Activated T-cell treated with anti-CD3 and anti-CD28 coated beads, Interleukin-2, amount 50 U/mL, for 4 hours (primary cell): Measurements from ENCODE around the gene ZCCHC7. TPM values are rescaled to one million over a fixed set of nuclear protein-coding genes. Genes with fewer than 3 reads are reported as not detected.
A peak's percentile ranks its signal among the peaks of the same experiment; 100 is the strongest.
"Not testable (repeated sequence)": the region's sequence is repeated elsewhere in the genome, so short reads cannot be mapped to it uniquely, and the experiment has no call there.

Experiments
- ATAC-seq, 2 donors: fragments of 200-7000 bp; cut with Tn5 transposase; one replicate each; pipeline ENCODE4 v1.10.0; 2021
- DNase-seq: peaks from one replicate; pipeline ENCODE4 v3.0.0-alpha.2; 2020
- H3K27me3 Mint-ChIP-seq: one replicate; pipeline ENCODE4 v1.8.0; 2021; ENCODE audit warnings: low read depth, mixed read lengths
- H3K36me3 Mint-ChIP-seq: one replicate; pipeline ENCODE4 v1.8.0; 2022; ENCODE audit warnings: mixed read lengths; ENCODE audit not compliant: insufficient read depth
- H3K4me1 Mint-ChIP-seq: one replicate; pipeline ENCODE4 v1.8.0; 2021; ENCODE audit warnings: low read depth, mixed read lengths
- H3K4me3 Mint-ChIP-seq: one replicate; pipeline ENCODE4 v1.8.0; 2021; ENCODE audit warnings: mild to moderate bottlenecking, moderate library complexity, mixed read lengths
- H3K9me3 Mint-ChIP-seq: one replicate; pipeline ENCODE4 v1.8.0; 2021; ENCODE audit warnings: mixed read lengths
- total RNA-seq, 3 donors: library from RNA; stranded (reverse); gene quantifications; one replicate each; pipeline ENCODE4 v1.2.1, GENCODE V29; 2021

Gene ZCCHC7
- total RNA-seq, 3 donors from 2014 or later = 23.6 to 25.6 (median 24.8) TPM

DNA sequence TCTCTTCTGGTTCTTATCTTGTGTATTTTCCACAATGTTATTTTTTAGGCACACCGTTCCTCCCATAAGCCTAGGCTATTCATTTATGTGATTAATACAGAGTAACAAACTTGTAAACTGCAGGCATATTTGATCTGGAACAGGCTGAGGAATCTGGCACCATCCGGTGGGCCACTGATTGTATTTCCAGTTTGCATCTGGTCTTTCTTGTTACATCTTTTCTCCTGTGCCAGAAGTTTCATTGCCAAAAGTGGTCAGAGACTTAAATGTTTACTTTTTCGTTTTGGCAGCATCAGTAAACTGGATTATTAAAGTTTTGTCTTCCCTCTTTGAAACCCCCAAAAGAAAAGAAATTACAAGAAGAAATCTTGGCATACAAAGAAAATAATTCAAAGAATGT is 17.9 kb upstream of the ZCCHC7 start:
- no peak for DNase-seq
- no peak for ATAC-seq
- Mint-ChIP-seq H3K36me3 (no peaks in the 10 kb centered on the region), H3K4me1 (peaks cover 13% of the 10 kb centered on the region), H3K9me3 (no peaks in the 10 kb centered on the region), H3K4me3 (no peak overlapping the region), H3K27me3 (no peaks in the 10 kb centered on the region)

DNA sequence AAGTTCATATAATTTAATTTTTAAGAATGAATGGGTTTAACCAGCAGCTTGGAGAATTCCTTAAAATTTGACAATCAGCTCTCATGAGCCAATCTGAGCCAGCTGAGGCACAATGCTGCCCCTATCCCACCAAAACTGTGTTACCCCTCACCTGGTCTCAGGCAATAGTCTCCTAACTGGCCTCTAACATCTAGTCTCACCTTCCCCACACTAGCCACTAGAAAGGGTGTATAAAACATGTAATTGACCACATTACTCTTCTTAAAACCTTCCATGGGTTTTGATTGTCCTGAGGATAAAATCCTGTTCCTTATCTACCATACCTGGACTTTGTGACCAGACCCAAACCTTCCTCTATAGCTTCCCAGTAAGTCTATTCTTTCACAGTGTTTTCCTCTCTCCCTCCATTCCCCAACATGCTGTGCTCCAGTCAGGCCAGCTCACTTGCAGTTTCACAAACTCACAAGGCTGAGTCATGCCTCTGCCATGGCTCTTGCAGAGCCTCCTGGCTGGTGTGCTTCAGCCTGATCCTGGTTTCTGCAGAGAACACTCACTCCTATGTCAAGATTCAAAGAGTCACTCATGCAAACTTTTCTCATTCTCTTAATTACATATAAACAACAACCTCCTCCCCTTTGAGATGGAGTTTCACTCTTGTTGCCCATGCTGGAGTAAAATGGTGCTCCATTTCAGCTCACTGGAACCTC is 16.0 kb upstream of the ZCCHC7 start:
- ATAC-seq (peak; percentile 72 to 84), DNase-seq (no peak)
- H3K9me3 Mint-ChIP-seq = no peaks in the 10 kb centered on the region
- H3K27me3 Mint-ChIP-seq = no peaks in the 10 kb centered on the region
- peaks cover 20% of the 10 kb centered on the region for H3K4me1 Mint-ChIP-seq
- no peak overlapping the region for H3K4me3 Mint-ChIP-seq
- H3K36me3 Mint-ChIP-seq = no peaks in the 10 kb centered on the region

DNA sequence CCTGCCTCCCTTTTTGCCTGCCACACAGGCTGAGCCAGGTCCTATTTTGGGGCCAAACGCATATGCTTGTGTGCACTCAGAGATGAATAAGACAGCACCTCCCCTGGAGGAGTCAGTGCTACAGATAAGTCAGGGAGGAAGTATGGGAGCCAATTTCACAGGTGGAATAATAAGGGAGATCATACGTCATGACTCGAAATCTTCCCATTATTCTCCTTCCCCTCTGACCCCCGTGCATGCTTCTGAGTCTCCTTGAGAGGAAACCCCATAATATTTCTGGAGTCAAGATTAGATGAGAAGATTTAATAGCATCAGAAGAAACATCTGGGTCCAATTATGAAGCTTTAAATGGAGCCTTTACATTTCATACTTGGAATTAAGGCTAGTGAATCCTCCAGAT is 15.1 kb upstream of the ZCCHC7 start:
- no peak for ATAC-seq
- Mint-ChIP-seq H3K27me3 (no peaks in the 10 kb centered on the region), H3K4me3 (no peak overlapping the region), H3K9me3 (no peaks in the 10 kb centered on the region), H3K36me3 (no peaks in the 10 kb centered on the region), H3K4me1 (peaks cover 20% of the 10 kb centered on the region)
- no peak for DNase-seq

DNA sequence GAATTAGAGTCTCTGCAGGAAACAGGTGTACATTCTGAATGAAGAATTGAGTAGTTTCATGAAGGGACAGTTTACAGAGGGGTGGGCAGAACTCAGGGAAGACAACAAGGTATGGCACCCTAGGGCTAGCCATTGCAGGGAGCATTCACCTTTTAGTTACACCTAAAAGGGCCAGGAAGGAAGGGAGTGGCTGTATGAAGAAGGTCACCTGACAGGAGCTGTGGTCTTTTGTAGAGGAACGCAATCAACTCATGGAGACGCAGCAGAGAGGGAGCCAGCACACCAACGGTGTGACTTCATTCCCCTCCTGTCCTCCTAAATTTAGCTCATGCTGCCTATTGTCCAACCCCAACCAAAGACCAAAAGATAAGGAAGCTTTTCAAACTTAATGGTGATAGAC is 12.7 kb upstream of the ZCCHC7 start:
- H3K4me1 Mint-ChIP-seq = peaks cover 20% of the 10 kb centered on the region
- H3K36me3 Mint-ChIP-seq = no peaks in the 10 kb centered on the region
- no peaks in the 10 kb centered on the region for H3K27me3 Mint-ChIP-seq
- ATAC-seq (no peak), DNase-seq (no peak)
- H3K9me3 Mint-ChIP-seq = no peaks in the 10 kb centered on the region
- no peak overlapping the region for H3K4me3 Mint-ChIP-seq

DNA sequence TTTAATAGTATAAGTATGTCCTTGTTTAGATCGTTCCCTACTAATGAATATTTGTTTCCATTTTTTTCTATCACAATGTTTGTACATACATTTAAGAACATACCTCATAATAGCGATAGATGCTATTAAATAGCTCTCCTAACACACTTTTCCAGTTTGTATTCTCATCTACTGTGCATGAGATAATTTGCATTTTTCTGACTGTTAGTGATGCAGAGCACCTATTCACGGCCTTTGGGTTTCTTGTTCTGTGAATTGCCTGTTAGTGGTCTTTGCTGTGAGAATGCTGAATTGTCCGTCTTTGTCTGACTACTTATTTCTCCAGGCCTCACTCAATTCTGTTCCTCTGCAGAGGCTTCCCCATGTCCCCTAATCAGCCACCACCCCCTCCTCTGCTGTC is 5.9 kb upstream of the ZCCHC7 start:
- not testable (repeated sequence) for H3K9me3 Mint-ChIP-seq, H3K36me3 Mint-ChIP-seq, H3K27me3 Mint-ChIP-seq, H3K4me1 Mint-ChIP-seq, H3K4me3 Mint-ChIP-seq, ATAC-seq, DNase-seq

DNA sequence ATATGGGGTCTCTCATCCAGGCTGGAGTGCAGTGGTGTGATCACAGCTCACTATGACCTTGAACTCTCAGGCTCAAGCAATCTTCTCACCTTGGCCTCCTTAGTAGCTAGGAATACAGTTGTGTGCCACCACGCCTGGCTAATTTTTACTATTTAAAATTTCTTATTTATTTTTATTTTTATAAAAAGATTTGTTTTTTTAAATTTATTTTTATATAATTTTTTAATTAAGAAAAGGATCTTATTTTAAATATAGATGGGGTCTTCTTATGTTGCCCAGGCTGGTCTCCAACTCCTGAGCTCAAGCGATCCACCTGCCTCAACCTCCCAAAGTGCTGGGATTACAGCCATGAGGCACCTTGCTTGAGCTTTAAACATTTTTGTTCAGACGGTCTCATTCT is 2.4 kb upstream of the ZCCHC7 start:
- no peak overlapping the region for H3K4me3 Mint-ChIP-seq

DNA sequence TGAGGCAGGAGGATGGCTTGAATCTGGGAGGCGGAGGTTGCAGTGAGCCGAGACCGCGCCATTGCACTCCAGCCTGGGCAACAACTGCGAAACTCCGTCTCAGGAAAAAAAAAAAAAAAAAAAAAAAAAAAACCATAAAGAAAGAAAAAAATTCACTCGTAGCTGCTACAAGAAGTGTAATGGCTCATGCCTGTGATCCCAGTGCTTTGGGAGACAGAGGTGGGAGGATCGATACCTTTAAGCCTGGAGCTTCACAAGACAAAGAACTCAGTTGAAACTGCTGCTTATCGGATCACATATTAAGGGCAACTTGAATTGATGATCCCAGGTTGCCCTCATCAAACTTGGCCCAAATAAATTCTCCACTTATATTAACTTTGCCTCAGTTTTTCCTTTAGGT is 1.0 kb upstream of the ZCCHC7 start:
- peak overlapping the region; percentile 92 for H3K4me3 Mint-ChIP-seq
- H3K36me3 Mint-ChIP-seq = peaks cover 10% of the 10 kb centered on the region
- H3K27me3 Mint-ChIP-seq = no peaks in the 10 kb centered on the region

More for the DNA sequence above, 2.4 kb upstream of the ZCCHC7 start:
- no peak for ATAC-seq
- DNase-seq = no peak
- Mint-ChIP-seq H3K4me1 (peaks cover 22% of the 10 kb centered on the region), H3K27me3 (no peaks in the 10 kb centered on the region), H3K36me3 (peaks cover 10% of the 10 kb centered on the region), H3K9me3 (no peaks in the 10 kb centered on the region)

DNA sequence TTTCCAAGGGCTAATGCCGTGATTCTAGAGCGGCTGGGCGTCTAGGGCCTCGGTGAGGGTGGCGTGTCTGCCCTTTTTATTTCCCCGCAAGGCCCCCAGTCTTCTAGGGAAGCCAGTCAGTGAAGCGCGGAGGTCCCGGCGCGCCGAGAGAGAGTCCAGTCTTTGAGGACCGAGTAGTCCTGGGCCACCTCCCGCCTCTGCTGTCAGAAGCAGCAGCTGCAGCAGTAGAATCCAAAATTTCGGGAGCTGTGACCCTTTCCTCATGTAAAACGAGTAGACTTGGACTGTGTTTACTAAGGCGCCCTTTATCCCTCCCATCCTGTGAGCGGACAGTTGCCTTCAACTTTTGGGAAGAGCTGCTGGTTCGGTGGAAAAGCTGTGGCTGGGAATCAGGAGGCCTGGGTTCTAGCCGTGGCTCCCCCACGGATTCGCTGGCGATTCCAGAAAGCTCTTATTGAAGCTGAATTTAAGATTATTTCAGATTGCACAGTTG is 515 bp downstream of the ZCCHC7 start:
- peaks cover 11% of the 10 kb centered on the region for H3K36me3 Mint-ChIP-seq
- H3K4me1 Mint-ChIP-seq = peaks cover 33% of the 10 kb centered on the region
- not testable (repeated sequence) for H3K27me3 Mint-ChIP-seq, H3K9me3 Mint-ChIP-seq, DNase-seq
- peak; percentile 16 to 20 for ATAC-seq
- H3K4me3 Mint-ChIP-seq = peak overlapping the region; percentile 92

More for the DNA sequence above, 1.0 kb upstream of the ZCCHC7 start:
- ATAC-seq = no peak
- no peak for DNase-seq
- Mint-ChIP-seq H3K4me1 (peaks cover 31% of the 10 kb centered on the region), H3K9me3 (no peaks in the 10 kb centered on the region)

DNA sequence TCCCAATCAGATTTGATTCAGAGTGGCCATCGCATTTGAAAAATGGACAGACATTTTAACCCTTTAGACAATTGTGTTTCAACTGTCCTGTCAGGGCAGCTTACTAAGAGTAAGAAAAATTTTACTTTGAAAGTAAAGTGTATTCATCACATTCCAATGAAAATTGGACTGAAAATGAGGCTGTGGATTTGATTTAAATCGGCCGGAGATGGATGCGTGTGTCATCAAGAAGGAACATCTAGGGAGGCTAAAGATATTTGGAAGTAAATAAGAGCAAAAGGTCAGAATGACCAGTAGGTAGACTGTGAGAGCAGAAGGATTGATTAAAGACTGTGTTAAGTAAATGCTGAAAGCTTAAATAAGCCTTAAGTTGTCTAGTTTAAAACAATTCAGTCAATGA is 1.5 kb downstream of the ZCCHC7 start:
- H3K9me3 Mint-ChIP-seq = no peaks in the 10 kb centered on the region
- no peak for ATAC-seq

DNA sequence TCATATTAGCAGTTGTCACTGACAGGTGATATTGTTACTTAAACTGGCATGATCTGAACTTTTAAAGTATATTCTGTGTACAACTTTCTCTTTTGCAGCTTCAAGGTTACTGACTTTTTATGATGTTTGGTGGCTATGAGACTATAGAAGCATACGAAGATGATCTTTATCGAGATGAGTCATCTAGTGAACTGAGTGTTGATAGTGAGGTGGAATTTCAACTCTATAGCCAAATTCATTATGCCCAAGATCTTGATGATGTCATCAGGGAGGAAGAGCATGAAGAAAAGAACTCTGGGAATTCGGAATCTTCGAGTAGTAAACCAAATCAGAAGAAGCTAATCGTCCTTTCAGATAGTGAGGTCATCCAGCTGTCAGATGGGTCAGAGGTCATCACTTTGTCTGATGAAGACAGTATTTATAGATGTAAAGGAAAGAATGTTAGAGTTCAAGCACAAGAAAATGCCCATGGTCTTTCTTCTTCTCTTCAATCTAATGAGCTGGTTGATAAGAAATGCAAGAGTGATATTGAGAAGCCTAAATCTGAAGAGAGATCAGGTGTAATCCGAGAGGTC is 5.9 kb downstream of the ZCCHC7 start:
- DNase-seq (no peak), ATAC-seq (peak; percentile 46 to 59)
- Mint-ChIP-seq H3K4me1 (peaks cover 29% of the 10 kb centered on the region), H3K9me3 (no peaks in the 10 kb centered on the region), H3K36me3 (peaks cover 14% of the 10 kb centered on the region), H3K27me3 (no peaks in the 10 kb centered on the region), H3K4me3 (no peak overlapping the region)

More for the DNA sequence above, 1.5 kb downstream of the ZCCHC7 start:
- Mint-ChIP-seq H3K36me3 (peaks cover 11% of the 10 kb centered on the region), H3K4me1 (peaks cover 33% of the 10 kb centered on the region), H3K27me3 (no peaks in the 10 kb centered on the region), H3K4me3 (peak overlapping the region; percentile 92)
- no peak for DNase-seq

DNA sequence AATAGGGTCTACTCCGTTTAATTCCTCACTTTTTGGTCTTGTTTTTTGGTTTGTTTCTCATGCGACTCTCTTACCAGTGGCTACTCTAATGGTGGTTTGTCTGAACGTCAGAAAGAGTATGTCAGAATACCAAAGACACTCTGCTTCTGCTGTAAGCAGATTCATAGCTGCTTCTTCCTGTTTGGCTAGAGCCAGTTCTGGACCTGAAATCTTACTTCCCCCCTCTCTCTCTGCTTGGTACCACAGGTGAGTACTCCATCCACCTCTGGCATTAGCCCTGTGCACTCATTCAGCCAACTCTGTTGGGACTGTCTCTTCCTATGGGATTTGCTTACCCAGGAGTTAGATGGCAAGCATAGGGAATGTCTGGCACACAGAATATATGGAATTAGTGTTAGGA is 6.6 kb downstream of the ZCCHC7 start:
- H3K36me3 Mint-ChIP-seq = peaks cover 16% of the 10 kb centered on the region
- no peak overlapping the region for H3K4me3 Mint-ChIP-seq
- no peaks in the 10 kb centered on the region for H3K9me3 Mint-ChIP-seq
- no peak for ATAC-seq
- no peak for DNase-seq
- no peaks in the 10 kb centered on the region for H3K27me3 Mint-ChIP-seq
- H3K4me1 Mint-ChIP-seq = peaks cover 24% of the 10 kb centered on the region

DNA sequence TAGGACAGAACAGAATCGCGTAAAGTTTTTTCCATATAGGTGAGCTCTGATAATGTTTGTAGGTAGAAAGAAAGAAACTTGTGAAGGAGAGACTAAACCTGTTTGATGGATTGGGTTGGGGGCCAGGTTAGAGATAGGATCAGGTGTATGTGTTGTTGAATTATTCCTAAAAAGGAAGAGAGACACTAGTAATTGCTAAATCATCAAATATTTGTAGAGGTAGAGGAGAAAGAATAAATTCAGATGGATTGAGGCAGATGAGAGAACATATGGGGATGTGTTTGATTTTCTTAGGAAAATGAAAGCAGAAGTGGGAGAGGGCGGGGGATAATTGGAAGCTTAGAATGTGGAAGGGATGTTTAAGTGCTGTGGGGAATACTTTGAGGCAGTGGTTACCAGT is 7.7 kb downstream of the ZCCHC7 start:
- no peaks in the 10 kb centered on the region for H3K27me3 Mint-ChIP-seq
- DNase-seq (no peak), ATAC-seq (no peak)
- peaks cover 14% of the 10 kb centered on the region for H3K4me1 Mint-ChIP-seq
- no peak overlapping the region for H3K4me3 Mint-ChIP-seq
- H3K9me3 Mint-ChIP-seq = no peaks in the 10 kb centered on the region
- peaks cover 17% of the 10 kb centered on the region for H3K36me3 Mint-ChIP-seq

DNA sequence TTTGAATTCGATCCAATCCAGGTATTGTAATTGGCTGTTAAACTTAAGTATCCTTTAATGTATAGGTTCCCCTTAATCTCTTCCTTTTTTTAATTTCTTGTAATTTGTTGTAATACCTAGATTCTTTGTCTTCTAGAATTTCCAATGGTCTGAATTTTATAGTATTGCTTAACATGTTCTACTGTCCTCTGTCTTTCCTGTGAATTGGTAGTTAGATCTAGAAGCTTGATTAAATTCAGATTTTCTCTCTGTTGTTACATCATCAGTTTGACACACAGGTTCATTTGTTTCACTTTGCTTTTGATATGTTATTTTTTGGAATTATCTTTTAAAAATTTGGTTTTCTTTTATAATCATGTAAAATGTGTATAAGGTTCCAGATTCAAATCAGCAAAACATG is 13.8 kb downstream of the ZCCHC7 start:
- H3K36me3 Mint-ChIP-seq = peaks cover 42% of the 10 kb centered on the region

DNA sequence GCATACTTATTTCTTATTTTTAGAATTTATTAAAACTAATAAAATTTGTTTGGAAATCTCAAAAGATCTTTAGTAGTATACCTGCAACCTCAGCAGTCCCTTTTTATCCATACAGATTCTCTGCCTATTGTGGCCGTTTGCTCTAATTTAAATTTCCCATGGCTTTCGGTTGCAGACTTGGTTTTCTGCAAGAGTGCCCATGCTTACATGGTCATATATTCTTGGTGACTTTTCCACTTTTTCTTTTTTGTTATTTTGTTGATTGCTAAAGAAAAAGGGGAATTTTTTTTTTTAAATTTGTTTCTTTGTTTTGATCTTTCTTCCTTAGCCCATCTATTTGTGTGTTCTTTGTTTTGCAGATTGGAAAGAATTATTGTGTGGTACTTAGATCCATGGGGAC is 20.6 kb downstream of the ZCCHC7 start:
- Mint-ChIP-seq H3K4me3 (no peak overlapping the region), H3K36me3 (peaks cover 32% of the 10 kb centered on the region), H3K9me3 (no peaks in the 10 kb centered on the region), H3K27me3 (no peaks in the 10 kb centered on the region), H3K4me1 (peaks cover 47% of the 10 kb centered on the region)
- ATAC-seq = no peak
- no peak for DNase-seq

More for the DNA sequence above, 13.8 kb downstream of the ZCCHC7 start:
- ATAC-seq = no peak
- Mint-ChIP-seq H3K27me3 (no peaks in the 10 kb centered on the region), H3K4me3 (no peak overlapping the region), H3K9me3 (no peaks in the 10 kb centered on the region), H3K4me1 (peaks cover 29% of the 10 kb centered on the region)
- DNase-seq = no peak

DNA sequence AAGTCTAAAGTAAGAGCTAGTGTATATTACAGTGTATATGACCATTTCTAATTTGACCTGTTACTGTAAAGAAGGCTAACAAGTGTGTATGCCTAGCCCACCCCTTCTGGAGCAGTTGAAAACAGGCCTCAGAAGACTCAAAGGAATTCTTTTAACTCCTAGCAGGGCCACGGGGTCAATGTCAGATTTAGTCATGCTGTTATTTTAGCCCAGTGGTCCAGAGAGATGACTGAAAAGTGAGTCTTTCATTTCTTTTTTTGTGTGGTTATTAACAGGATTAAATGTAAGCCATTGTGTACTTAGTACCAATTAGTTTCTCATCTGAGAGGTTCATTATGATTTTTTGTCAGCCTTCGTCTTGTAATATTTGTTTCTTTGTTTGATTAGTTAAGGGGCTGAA is 24.4 kb downstream of the ZCCHC7 start:
- no peaks in the 10 kb centered on the region for H3K27me3 Mint-ChIP-seq
- peaks cover 30% of the 10 kb centered on the region for H3K36me3 Mint-ChIP-seq
- H3K4me1 Mint-ChIP-seq = peaks cover 48% of the 10 kb centered on the region
- no peak for ATAC-seq
- H3K9me3 Mint-ChIP-seq = no peaks in the 10 kb centered on the region
- DNase-seq = no peak
- no peak overlapping the region for H3K4me3 Mint-ChIP-seq
